GM10248 (cell line): ENCODE measurements around the gene KRTAP10-2.

ENCODE experiments used
- CTCF ChIA-PET: fragments of 300-600 bp; sonication (Branson Sonifier 250); formaldehyde crosslinking; extraction: SDS; loops from one replicate; lab custom pipeline; 2021; ENCODE audit warnings: antibody characterized with exemption; lab: Yijun Ruan, JAX
- POLR2A ChIA-PET: fragments of 350-650 bp; sonication (Branson Sonifier 250); formaldehyde crosslinking; extraction: SDS; loops from one replicate; lab custom pipeline; 2020; ENCODE audit warnings: antibody characterized with exemption; lab: Yijun Ruan, JAX
- DNase-seq: peaks from one replicate; pipeline ENCODE4 v3.0.0; 2012; ENCODE audit errors: extremely low spot score
- TF ChIP-seq, protein P1 (sequence below): IDR thresholded peaks from 2 replicates; pipeline ENCODE4 v1.5.1; 2012; ENCODE audit warnings: mild to moderate bottlenecking, low read depth; ENCODE audit errors: extremely low read depth, missing control alignments, control extremely low read depth

KRTAP10-2 gene

GRCh38 chr21:44522753-44523204, 28.5 kb downstream of the KRTAP10-2 start:
- CTCF ChIA-PET: no interaction called here
- POLR2A ChIA-PET: no interaction called here
- DNase-seq: no peak
- TF ChIP-seq, protein P1, sequence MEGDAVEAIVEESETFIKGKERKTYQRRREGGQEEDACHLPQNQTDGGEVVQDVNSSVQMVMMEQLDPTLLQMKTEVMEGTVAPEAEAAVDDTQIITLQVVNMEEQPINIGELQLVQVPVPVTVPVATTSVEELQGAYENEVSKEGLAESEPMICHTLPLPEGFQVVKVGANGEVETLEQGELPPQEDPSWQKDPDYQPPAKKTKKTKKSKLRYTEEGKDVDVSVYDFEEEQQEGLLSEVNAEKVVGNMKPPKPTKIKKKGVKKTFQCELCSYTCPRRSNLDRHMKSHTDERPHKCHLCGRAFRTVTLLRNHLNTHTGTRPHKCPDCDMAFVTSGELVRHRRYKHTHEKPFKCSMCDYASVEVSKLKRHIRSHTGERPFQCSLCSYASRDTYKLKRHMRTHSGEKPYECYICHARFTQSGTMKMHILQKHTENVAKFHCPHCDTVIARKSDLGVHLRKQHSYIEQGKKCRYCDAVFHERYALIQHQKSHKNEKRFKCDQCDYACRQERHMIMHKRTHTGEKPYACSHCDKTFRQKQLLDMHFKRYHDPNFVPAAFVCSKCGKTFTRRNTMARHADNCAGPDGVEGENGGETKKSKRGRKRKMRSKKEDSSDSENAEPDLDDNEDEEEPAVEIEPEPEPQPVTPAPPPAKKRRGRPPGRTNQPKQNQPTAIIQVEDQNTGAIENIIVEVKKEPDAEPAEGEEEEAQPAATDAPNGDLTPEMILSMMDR: no peak

DNA sequence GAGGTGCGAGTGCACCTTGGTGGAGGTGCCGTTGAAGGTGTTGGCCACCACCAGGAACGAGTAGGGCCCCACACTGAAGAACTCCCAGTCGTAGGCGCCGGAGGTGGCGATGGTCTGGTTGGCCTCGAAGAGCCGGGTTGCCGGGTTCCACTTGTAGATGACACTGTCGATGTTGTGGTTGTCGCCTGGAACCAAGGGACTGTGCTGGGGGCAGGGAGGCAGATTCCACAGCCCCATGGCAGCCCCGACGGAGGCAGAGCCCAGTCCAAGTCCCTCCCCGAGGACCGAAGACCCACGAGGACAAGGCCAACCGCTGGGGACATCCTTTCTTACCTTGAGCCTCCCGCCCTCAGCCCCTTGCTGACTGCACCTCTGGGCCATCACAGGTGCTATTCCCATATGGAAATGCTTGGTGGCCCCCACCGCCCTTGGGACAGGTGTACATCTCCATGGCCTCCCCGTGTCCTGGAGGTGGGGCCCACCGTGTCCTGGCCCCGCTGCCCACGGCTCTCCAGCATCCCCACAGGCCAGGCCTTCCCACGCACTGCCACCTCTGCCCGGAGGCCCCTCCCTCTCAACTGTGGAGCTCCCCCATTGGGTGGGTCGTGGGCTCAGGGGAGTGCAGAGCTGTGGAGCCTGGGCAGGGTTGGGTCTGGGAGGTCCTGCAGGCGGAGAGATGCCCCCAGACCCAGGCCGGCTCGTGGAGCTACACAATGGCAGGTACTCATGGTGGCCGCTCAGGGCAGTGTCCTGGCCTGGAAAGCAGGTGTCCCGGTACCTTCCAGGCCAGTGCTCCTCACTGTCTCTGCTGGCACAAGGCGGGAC, 29.2 kb downstream of the KRTAP10-2 start:
- ChIA-PET CTCF (no interaction called here), POLR2A (no interaction called here)
- TF ChIP-seq, protein P1: no peak
- DNase-seq: no peak

DNA sequence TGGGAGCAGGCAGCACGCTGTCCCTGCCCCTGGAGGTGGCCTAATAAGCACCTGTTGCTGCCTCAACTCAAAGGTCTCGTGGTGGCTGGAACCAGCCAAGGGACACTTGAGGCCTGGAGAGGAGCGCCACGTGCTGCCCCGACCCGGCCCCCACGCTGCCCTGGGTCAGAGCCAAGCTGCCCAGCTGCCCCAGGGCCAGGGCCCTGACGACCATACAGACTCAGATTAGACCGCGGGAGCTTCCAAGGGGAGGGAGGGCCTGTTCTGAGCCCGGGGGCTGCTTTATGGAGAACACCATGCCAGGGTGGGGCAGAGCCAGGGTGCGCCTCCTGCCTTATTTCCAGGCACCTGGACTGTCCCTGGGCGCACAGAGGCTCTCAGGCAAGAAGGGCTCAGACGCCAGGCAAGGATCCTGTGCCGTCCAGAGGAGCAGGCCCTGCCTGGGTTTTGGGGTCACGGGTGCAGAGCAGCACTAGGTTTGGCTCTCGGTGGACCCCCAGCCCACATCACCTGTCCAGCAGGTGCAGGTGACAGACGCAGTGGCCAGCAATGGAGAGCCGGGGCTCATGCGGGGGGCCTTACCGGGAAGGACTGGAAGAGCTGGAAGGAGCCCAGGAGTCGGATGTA, 29.9 kb downstream of the KRTAP10-2 start:
- POLR2A ChIA-PET: no interaction called here
- CTCF ChIA-PET: interaction anchor here (2.9 kb wide), 1 partner anchor 11 kb away, joined by 11 read pairs; no protein-coding TSS in a partner anchor
- TF ChIP-seq, protein P1: no peak
- DNase-seq: no peak

GRCh38 chr21:44520326-44521300, 30.7 kb downstream of the KRTAP10-2 start:
- CTCF ChIA-PET: interaction anchor here (2.9 kb wide), 1 partner anchor 10 kb away, joined by 11 read pairs; no protein-coding TSS in a partner anchor
- POLR2A ChIA-PET: no interaction called here
- TF ChIP-seq, protein P1: no peak
- DNase-seq: no peak

- ChIA-PET CTCF (interaction anchor here (2.9 kb wide), 1 partner anchor 9 kb away, joined by 11 read pairs; no protein-coding TSS in a partner anchor), POLR2A (no interaction called here)
- no peak for DNase-seq
- TF ChIP-seq, protein P1: no peak
Measured at GRCh38 chr21:44519346-44520325, 31.7 kb downstream of the KRTAP10-2 start.
